HG02759 (cell line): ENCODE results near the gene ZBED6.

ENCODE experiments used
- ATAC-seq: cut with Tn5 transposase; IDR thresholded peaks from one replicate; pipeline ENCODE4 v1.9.1; 2021; ENCODE audit warnings: mild to moderate bottlenecking, moderate library complexity; ENCODE audit not compliant: unreplicated experiment

The ZBED6 gene

DNA sequence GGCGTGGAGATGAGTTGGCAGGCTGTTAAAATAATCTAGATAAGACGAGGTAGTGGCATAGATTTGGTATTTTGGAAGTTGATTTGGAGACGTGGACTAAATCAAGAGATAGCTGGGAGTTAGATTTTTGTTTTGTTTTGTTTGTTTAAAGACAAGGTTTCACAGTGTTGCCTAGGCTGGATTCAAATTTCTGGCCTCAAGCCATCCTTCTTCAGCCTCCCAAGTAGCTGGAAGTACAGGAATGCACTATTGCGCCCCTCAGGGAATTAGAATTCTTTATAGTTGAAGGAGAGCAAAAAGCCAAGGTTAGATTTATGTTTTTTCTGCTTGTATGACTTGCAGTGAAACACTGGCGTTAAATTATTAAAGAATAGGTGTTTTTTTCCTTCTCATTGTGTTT is 43.7 kb downstream of the ZBED6 start:
- no peak for ATAC-seq

DNA sequence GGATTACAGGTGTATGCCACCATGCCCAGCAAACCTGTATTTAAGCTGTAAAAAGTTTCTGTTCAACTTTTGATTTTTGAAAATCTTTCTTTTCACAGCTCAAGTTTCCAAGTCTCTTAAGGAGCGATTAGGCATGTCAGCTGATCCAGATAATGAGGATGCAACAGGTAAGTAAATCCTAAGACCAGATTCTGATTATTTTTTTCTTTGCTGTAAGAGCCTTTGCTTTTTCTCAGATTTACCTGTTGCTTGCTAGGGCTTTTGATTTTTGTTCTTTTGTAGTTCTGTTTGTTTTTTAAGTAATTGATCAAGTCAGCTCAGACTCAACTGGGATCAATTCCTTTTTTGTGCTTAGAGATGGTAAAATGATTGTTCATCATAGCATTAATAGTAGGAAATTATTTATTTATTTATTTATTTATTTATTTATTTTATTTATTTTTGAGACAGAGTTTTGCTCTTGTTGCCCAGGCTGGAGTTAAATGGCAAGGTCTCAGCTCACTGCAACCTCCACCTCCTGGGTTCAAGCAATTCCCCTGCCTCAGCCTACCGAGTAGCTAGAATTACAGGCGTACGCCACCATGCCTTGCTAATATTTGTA is 44.9 kb downstream of the ZBED6 start:
- no peak for ATAC-seq

DNA sequence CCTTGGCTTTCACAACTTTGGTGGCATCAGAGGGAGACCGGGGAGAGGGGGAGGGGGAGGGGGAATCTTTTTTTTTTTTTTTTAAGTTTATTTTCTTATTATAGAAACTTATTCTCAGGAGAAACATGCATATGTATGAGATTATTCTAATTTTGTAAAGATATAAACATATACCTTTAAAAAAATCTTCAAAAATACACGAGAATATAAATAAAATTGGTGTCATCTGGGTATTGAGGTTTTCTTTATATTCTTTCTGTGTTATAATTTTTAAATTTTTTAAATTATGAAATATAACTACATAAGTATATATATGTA is 47.1 kb downstream of the ZBED6 start:
- no peak for ATAC-seq

DNA sequence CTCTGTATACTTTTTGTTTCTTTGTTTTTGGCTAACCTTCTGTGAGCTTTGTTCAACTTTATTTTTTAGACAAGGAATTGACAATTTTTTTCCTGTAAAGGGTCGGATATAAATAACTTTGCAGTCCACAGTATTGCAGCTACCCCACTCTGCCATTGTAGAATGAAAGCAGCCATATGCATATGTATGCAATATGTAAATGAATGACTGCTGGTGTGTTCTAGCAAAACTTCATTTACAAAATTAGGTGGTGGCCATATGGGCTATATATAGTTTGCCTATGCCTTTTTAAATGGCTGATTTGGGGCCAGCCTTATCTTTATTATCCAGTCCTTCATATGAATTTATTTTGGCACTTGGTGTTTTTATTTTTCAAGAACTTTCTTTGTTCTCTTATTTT is 48.0 kb downstream of the ZBED6 start:
- ATAC-seq, result no peak
